HG03025 (cell line): ENCODE results near the gene MEOX2.

ENCODE experiments used
- ATAC-seq: cut with Tn5 transposase; IDR thresholded peaks from one replicate; pipeline ENCODE4 v1.9.1; 2021; ENCODE audit warnings: mild to moderate bottlenecking, moderate library complexity; ENCODE audit not compliant: unreplicated experiment, low FRiP score

The MEOX2 gene

GRCh38 chr7:15567652-15568051 lies 118.8 kb downstream of the MEOX2 start:
- ATAC-seq = no peak

DNA sequence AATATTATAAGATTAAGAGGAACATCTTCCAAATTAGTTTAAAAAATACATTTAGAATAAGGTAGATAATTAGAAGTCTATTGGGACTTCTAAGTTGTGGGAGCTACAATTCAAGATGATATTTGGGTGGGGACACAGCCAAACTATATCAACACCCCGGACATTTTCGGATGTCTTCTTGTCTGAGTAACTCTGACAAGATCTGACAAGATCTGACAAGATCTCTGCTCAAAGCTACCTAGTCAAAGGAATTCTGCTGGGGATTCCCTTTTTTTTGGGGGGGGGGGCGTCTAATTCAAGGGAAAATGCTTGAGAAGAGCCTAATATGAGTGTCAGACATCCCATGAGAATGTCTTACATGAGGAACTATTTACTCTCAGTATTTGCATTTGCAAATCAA lies 119.4 kb downstream of the MEOX2 start:
- ATAC-seq = no peak

DNA sequence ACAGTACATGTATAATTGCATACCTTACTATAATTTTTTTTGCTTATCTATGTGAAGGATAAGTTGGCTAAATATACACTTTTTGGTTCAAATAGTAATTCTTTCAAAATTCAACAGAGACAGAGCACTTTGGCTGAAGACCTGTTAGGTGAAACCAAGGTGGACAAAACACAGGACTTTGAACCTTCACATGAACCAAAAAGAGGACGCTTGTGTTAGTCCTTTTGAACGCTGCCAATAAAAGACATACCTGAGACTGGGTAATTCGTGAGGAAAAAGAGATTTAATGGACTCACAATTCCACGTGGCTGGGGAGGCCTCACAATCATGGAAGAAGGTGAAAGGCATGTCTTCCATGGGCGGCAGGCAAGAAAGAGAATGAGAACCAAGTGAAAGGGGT lies 120.0 kb downstream of the MEOX2 start:
- no peak for ATAC-seq

DNA sequence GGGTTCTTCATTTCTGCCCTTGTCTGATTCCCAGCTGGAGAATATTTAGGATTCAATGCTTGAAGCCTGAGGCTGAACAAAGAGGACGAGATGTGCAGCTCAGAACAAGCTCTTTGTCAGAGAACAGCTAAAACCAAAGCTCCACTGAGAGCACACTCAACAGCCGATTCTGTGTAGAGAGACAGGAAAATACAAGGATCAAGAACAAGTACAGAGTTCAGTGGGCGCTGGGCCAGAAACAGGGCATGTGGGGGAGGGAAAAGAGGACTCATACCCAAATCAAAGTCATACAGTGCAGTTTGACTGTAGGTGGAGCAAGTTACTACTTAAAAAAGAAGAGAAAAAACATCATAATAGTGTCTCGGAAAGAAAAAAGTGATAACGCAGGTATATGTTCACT lies 124.6 kb downstream of the MEOX2 start, which contains the start of gene AGMO:
Gene AGMO, minus strand, starts transcription at position 181 of the 400 bp plus-strand sequence.
- ATAC-seq = no peak
